BE2C (cell line): ENCODE results near the gene WWOX.

Experiments used
- DNase-seq: peaks from one replicate; pipeline ENCODE4 v3.0.0-alpha.2; 2020
- H3K27me3 ChIP-seq: fragments of 250-450 bp; sonication (Bioruptor Pico); 2 replicates; pipeline ENCODE4 v1.5.1; 2020; ENCODE audit warnings: mild to moderate bottlenecking
- H3K36me3 ChIP-seq: fragments of 250-450 bp; sonication (Bioruptor Pico); 2 replicates; pipeline ENCODE4 v1.5.1; 2020; ENCODE audit warnings: mild to moderate bottlenecking
- H3K4me1 ChIP-seq: fragments of 250-450 bp; sonication (Bioruptor Pico); 2 replicates; pipeline ENCODE4 v1.5.1; 2020
- H3K4me3 ChIP-seq: 2 replicates; pipeline ENCODE4 v1.5.1; 2011; ENCODE audit warnings: low read depth, low read length
- H3K9me3 ChIP-seq: fragments of 250-450 bp; sonication (Bioruptor Pico); 2 replicates; pipeline ENCODE4 v1.5.1; 2020
- CTCF ChIP-seq: IDR thresholded peaks from 2 replicates; pipeline ENCODE4 v1.5.1; 2012; ENCODE audit warnings: mild to moderate bottlenecking, low read depth, low read length

WWOX gene

GRCh38 chr16:78668393-78668792 is 568.9 kb downstream of the WWOX start:
- Histone ChIP-seq H3K4me3 (no peak overlapping the region), H3K9me3 (peaks cover 2% of the 10 kb centered on the region; the same call in 1 of the 2 replicates), H3K36me3 (no peaks in the 10 kb centered on the region), H3K27me3 (no peaks in the 10 kb centered on the region), H3K4me1 (no peaks in the 10 kb centered on the region)
- no peak for TF ChIP-seq CTCF
- DNase-seq: no peak

DNA sequence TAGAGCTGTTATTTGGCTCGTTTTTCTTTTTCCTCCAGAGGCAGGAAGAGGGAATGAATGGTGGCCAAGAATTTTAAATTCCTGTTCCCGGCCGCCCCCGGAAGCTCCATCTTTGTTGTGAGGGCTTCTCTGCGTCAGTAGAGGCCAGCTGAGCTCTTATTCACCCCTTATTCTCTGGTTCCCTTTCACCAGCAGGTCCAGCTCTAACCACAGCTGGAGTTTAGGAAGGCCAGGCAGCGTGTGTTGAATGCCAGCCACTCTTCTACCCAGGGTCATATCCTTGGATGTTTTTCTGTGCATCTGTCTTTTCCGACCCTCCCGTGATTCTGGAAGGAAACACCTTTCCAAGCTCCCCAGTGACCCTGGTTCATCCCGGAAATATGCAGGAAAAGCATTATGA is 570.5 kb downstream of the WWOX start:
- Histone ChIP-seq H3K36me3 (no peaks in the 10 kb centered on the region), H3K4me1 (no peaks in the 10 kb centered on the region), H3K9me3 (peaks cover 2% of the 10 kb centered on the region; the same call in 1 of the 2 replicates), H3K27me3 (no peaks in the 10 kb centered on the region), H3K4me3 (no peak overlapping the region)
- no peak for TF ChIP-seq CTCF
- DNase-seq: no peak

- Histone ChIP-seq H3K4me3 (no peak overlapping the region), H3K27me3 (no peaks in the 10 kb centered on the region), H3K4me1 (no peaks in the 10 kb centered on the region), H3K36me3 (no peaks in the 10 kb centered on the region), H3K9me3 (peaks cover 2% of the 10 kb centered on the region; the same call in 1 of the 2 replicates)
- no peak for TF ChIP-seq CTCF
- no peak for DNase-seq
Observed at GRCh38 chr16:78672779-78673556, 573.5 kb downstream of the WWOX start.

DNA sequence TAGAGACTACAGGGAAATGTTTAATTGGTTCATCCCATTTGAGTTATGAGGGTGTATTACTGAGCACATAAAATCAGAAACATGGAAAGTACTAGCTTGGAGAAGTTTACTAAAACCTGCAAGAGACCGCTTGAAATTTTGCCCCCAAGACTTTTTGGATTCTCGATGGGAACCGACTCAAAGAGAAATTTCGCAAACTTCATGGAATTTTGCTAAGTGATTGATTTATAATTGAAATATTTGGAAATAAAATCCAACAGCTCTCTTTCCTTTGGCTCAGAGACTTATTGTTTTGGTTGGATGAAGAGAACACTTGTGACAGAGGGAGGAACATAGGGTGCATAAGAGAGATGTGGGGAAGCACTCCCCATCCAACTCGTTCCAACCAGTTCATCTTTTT is 574.4 kb downstream of the WWOX start:
- H3K4me3 ChIP-seq: no peak overlapping the region
- no peaks in the 10 kb centered on the region for H3K27me3 ChIP-seq
- peaks cover 2% of the 10 kb centered on the region; the same call in 1 of the 2 replicates for H3K9me3 ChIP-seq
- no peak for DNase-seq
- TF ChIP-seq CTCF: no peak
- H3K4me1 ChIP-seq: no peaks in the 10 kb centered on the region
- no peaks in the 10 kb centered on the region for H3K36me3 ChIP-seq

DNA sequence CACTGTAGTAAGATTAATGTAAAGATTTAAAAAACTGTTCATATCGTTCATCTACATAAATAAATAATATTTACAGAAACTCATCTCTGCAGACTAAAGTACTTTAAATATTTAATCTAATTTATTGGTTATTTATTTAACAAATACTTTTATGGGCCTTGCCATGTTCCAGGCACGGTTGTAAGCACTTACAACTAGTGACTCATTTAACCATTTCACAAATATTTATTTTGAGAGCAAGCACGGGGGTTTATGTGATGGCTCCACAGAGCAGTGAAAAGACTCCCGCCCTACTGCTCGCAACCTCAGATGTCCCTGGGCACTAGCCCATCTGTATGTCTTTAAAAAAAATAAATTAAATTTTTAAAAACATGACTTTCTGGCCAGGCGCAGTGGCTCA is 575.9 kb downstream of the WWOX start:
- DNase-seq: no peak

More for the DNA sequence above, 575.9 kb downstream of the WWOX start:
- TF ChIP-seq CTCF: no peak
- Histone ChIP-seq H3K27me3 (no peaks in the 10 kb centered on the region), H3K36me3 (no peaks in the 10 kb centered on the region), H3K4me1 (no peaks in the 10 kb centered on the region), H3K9me3 (peaks cover 2% of the 10 kb centered on the region), H3K4me3 (no peak overlapping the region)
